Naive thymus-derived CD8-positive, alpha-beta T cell (primary cell): Measurements from ENCODE around the gene TTLL11. TPM values are rescaled to one million over a fixed set of nuclear protein-coding genes. Genes with fewer than 3 reads are reported as not detected.

Experiments used
- microRNA-seq: library from miRNA; unstranded; fragments of <30 nt; microRNA quantifications from one replicate; pipeline ENCODE4 v1.2.0, GENCODE V29; 2022; ENCODE audit warnings: borderline microRNAs expressed
- polyA plus RNA-seq, 3 donors: library from polyadenylated mRNA; unstranded; fragments of 300-500 nt; fragmentation: Illumina TruSeq; gene quantifications; one replicate each; pipeline ENCODE4 v1.2.3, GENCODE V29; 2021
- total RNA-seq, 8 experiments: library from RNA in 2 of 8; stranded (reverse) in 2 of 8; gene quantifications; one replicate each; pipeline ENCODE4 v1.2.3 and lab custom pipeline; 2021 to 2026

Gene TTLL11
- total and polyA plus RNA-seq, 5 experiments from 2014 or later = 2.6 to 6.9 (median 3.8) TPM

Small RNA genes within 50 kb of the gene (microRNA-seq; reads per million reads assigned to microRNA genes)
- not detected for gene MIR4478

Other genes starting within 250 kb of the TTLL11 start
- gene NDUFA8, start 66.5 kb upstream of the TTLL11 start, total RNA-seq = 10 to 100 TPM; 18.3 to 20.1 TPM
- gene NDUFA8, start 66.5 kb upstream of the TTLL11 start, polyA plus RNA-seq = 10 to 100 TPM; 63.1 to 89.5 (median 81.4) TPM
- gene MORN5, start 66.6 kb upstream of the TTLL11 start, total RNA-seq = not detected
- gene MORN5, start 66.6 kb upstream of the TTLL11 start, polyA plus RNA-seq = not detected
- under 1 TPM in 1 of 2 experiments, not detected in 1; 0.60 TPM for gene LHX6, start 135.6 kb upstream of the TTLL11 start, total RNA-seq
- gene LHX6, start 135.6 kb upstream of the TTLL11 start, polyA plus RNA-seq = under 1 TPM in 1 of 3 donors, not detected in 2; 0.07 TPM
- 10 to 100 TPM; 15.1 to 15.9 TPM for gene RBM18, start 171.5 kb upstream of the TTLL11 start, total RNA-seq
- gene RBM18, start 171.5 kb upstream of the TTLL11 start, polyA plus RNA-seq = 10 to 100 TPM; 16.5 to 19.8 (median 17.5) TPM
- 10 to 100 TPM; 36.3 to 40.9 TPM for gene MRRF, start 171.6 kb upstream of the TTLL11 start, total RNA-seq
- gene MRRF, start 171.6 kb upstream of the TTLL11 start, polyA plus RNA-seq = 10 to 100 TPM; 17.0 to 25.4 (median 21.4) TPM